Right lobe of liver (tissue), 6 donors: Measurements from ENCODE around the gene KPNA1. TPM values are rescaled to one million over a fixed set of nuclear protein-coding genes. Genes with fewer than 3 reads are reported as not detected.

Experiments used
- ATAC-seq, 4 donors: fragments of 200-7000 bp; cut with Tn5 transposase; one replicate each; pipeline ENCODE4 v1.9.1; 2020; ENCODE audit warnings: mild to moderate bottlenecking in 4 of 4, moderate library complexity in 4 of 4
- DNase-seq, 3 donors: peaks; one replicate each; pipeline ENCODE4 v3.0.0-alpha.2; 2020
- H3K27ac ChIP-seq, 3 donors: fragments of 200-600 bp; one replicate each; pipeline ENCODE4 v1.8.0; 2022
- H3K27me3 ChIP-seq, 2 donors: fragments of 200-600 bp; one replicate each; pipeline ENCODE4 v1.8.0; 2022
- H3K36me3 ChIP-seq, 4 donors: fragments of 200-600 bp; sonication (generic) in 1 of 4; one replicate each; pipeline versions ENCODE4 v1.5.1 to v1.8.0; 2017 to 2022; ENCODE audit warnings: control low read depth in 1 of 4
- H3K4me1 ChIP-seq, 4 donors: fragments of 200-600 bp; sonication (generic) in 1 of 4; one replicate each; pipeline versions ENCODE4 v1.5.1 to v1.8.0; 2017 to 2022; ENCODE audit warnings: control low read depth in 1 of 4
- H3K4me3 ChIP-seq, 3 donors: fragments of 200-600 bp; one replicate each; pipeline ENCODE4 v1.8.0; 2022
- H3K9me3 ChIP-seq, 4 donors: fragments of 200-600 bp; sonication (generic) in 1 of 4; one replicate each; pipeline versions ENCODE4 v1.5.1 to v1.8.0; 2017 to 2022; ENCODE audit warnings: control low read depth in 1 of 4
- POLR2A ChIP-seq: fragments of 450-650 bp; IDR thresholded peaks from one replicate; pipeline ENCODE4 v1.6.1; 2017; ENCODE audit warnings: antibody characterized with exemption, mild to moderate bottlenecking
- WGBS: methylation state at CpG from one replicate; pipeline ENCODE4 v1.1.6; 2018; ENCODE audit warnings: low coverage, low lambda C conversion rate; ENCODE audit not compliant: insufficient coverage; ENCODE audit errors: missing lambda C conversion rate; 5-methylcytosine and 5-hydroxymethylcytosine counted together
- intact Hi-C, 2 donors: fragments of 100-400 bp; cut with DNase I; formaldehyde crosslinking; loops; one replicate each; pipeline versions ENCODE4 v1.11.2 to v1.14.1; 2022
- total RNA-seq, 6 experiments: library from RNA; depleted of rRNA in 2 of 6; stranded (reverse); fragments of >200 nt in 2 of 6; fragmentation: NEBNext Ultra II Directional in 3 of 6; extraction: Animal tissue kit (Norgen Biotek cat#: 25700) in 3 of 6; gene quantifications; one replicate each; pipeline versions ENCODE4 v1.1.0 to v1.2.4, GENCODE V29; 2016 to 2023
- TF ChIP-seq, protein P1 (sequence below), 4 donors: fragments of 200-600 bp in 3 of 4; fragments of 450-650 bp in 1 of 4; IDR thresholded peaks; one replicate each; pipeline versions ENCODE4 v1.5.1 to v1.8.0; 2016 to 2022; ENCODE audit warnings: antibody characterized with exemption in 4 of 4, mild to moderate bottlenecking in 2 of 4
- donor health status: DM: no; HTN: yes; CAD: no.
- donor health status: DM: no; HTN: no; CAD: no.
- donor health status: DM: no; HTN: no; CAD: no.
- donor health status: DM: no; HTN: yes; CAD: no.
- donor health status: DM: no; HTN: yes; CAD: no.

KPNA1 gene
- total RNA-seq, 6 experiments from 2014 or later, result 33.7 to 61.3 (median 51.2) TPM

DNA sequence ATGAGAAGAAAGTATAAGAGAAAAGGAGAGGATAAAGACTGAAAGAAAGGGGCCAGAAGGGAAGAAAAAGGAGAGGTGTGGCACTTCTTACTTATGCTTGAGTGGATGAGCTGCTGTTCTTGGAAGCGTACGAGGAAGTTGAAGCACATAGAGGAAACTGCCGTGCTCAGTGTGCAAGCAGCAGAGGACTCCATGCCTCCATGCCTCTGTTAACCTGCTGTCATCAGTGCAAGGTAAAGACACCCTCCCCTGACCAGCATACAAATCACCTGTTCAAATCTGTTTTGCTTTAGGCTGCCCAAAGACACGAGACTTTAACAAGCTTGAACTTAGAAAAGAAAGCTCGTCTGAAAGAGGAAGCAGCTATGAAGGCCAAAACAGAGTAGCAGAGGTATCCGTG lies 105.3 kb downstream of the KPNA1 start:
- H3K4me3 ChIP-seq, result no peak overlapping the region
- H3K4me1 ChIP-seq, result peaks cover 0 to 9% (median under 1%) of the 10 kb centered on the region in 4 donors
- no peak overlapping the region for H3K27ac ChIP-seq
- WGBS, result 72% methylated on average over 5 of the region's 6 CpGs
- DNase-seq, result no peak
- H3K36me3 ChIP-seq, result peaks cover 0 to 33% (median 2%) of the 10 kb centered on the region in 4 donors
- intact Hi-C loops, result no loop called here
- TF ChIP-seq POLR2A, result no peak
- TF ChIP-seq, protein P1, sequence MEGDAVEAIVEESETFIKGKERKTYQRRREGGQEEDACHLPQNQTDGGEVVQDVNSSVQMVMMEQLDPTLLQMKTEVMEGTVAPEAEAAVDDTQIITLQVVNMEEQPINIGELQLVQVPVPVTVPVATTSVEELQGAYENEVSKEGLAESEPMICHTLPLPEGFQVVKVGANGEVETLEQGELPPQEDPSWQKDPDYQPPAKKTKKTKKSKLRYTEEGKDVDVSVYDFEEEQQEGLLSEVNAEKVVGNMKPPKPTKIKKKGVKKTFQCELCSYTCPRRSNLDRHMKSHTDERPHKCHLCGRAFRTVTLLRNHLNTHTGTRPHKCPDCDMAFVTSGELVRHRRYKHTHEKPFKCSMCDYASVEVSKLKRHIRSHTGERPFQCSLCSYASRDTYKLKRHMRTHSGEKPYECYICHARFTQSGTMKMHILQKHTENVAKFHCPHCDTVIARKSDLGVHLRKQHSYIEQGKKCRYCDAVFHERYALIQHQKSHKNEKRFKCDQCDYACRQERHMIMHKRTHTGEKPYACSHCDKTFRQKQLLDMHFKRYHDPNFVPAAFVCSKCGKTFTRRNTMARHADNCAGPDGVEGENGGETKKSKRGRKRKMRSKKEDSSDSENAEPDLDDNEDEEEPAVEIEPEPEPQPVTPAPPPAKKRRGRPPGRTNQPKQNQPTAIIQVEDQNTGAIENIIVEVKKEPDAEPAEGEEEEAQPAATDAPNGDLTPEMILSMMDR (IDR thresholded peaks at IDR 0.05), result no peak
- no peaks in the 10 kb centered on the region for H3K27me3 ChIP-seq
- ATAC-seq, result peak in 3 of 4 donors; percentile 17 to 62 (median 18)
- no peaks in the 10 kb centered on the region for H3K9me3 ChIP-seq

DNA sequence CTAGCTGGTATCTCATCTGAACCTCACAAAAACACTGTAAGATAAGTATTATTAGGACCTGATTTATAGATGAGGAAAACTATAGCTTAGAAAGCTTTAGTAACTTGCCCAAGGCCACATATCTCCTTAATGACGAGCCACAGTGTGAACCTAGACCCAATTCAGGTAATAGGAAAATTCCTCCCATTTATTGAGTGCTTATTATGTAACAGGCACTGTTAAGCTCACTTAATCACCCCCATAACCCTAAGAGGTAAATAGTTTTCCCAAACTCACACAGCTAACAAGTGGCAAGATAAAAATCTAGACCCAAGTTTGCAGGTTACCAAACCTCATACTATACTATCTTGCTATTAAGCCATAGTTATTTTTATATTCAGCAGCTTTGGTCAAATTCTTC lies 106.8 kb downstream of the KPNA1 start:
- no peaks in the 10 kb centered on the region for H3K9me3 ChIP-seq
- intact Hi-C loops, result no loop called here
- H3K36me3 ChIP-seq, result peaks cover 0 to 42% (median 5%) of the 10 kb centered on the region in 4 donors
- WGBS, result 88% methylated on average over 1 of the region's 1 CpG
- DNase-seq (no peak), ATAC-seq (no peak)
- no peaks in the 10 kb centered on the region for H3K27me3 ChIP-seq
- no peak overlapping the region for H3K4me3 ChIP-seq
- no peak for TF ChIP-seq POLR2A
- TF ChIP-seq, protein P1 (IDR thresholded peaks at IDR 0.05), result no peak
- peaks cover 0 to 4% (median 0%) of the 10 kb centered on the region in 4 donors for H3K4me1 ChIP-seq
- H3K27ac ChIP-seq, result no peak overlapping the region

DNA sequence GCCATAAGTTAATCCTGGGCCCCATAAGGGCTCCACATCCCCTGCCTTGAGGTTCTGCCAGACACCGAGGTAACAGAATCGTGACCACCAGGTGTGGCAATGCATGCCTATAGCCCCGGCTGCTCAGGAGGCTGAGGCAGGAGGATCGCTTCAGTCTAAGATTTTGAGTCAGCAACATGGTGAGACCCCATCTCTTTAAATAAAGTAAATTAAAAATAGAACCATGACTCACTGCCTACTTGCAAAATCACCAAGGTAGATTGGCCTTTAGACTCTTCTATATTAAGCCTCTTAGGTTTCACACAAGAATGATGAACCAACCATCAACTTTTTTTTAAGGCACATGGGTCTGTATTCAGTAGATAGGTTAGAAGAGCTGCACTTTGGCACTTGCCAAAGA lies 108.5 kb downstream of the KPNA1 start:
- ATAC-seq, result peak in 3 of 4 donors; percentile 50 to 83 (median 66)
- Histone ChIP-seq H3K27me3 (no peaks in the 10 kb centered on the region), H3K27ac (no peak overlapping the region)

DNA sequence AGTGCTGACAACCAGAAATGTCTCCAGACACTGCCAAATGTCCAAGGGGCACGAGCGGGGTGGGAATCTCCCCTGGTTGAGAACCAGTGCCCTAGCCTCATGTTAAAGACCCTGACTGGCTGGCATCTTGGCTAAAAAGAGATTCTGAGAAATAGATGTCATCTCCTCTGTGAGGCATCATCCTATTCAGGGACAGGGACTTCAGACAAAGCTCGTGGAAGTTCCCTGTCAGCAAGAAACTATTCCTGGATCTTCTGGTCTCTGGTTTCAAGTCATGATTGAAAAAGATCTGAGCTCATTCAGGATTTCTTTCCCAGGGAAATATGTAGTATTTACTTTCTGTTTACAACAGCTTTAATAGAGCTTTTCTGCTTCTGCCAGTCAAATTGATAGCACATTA lies 109.7 kb downstream of the KPNA1 start:
- TF ChIP-seq POLR2A, result no peak
- TF ChIP-seq, protein P1 (IDR thresholded peaks at IDR 0.05), result no peak

More for the DNA sequence above, 108.5 kb downstream of the KPNA1 start:
- H3K4me3 ChIP-seq, result no peak overlapping the region
- peaks cover 0 to 4% (median 0%) of the 10 kb centered on the region in 4 donors for H3K4me1 ChIP-seq
- no peak for DNase-seq
- intact Hi-C loops, result no loop called here
- peaks cover 0 to 45% (median 6%) of the 10 kb centered on the region in 4 donors for H3K36me3 ChIP-seq
- WGBS, result 83% methylated on average over 3 of the region's 4 CpGs
- no peak for TF ChIP-seq POLR2A
- TF ChIP-seq, protein P1 (IDR thresholded peaks at IDR 0.05), result no peak
- no peaks in the 10 kb centered on the region for H3K9me3 ChIP-seq

More for the DNA sequence above, 109.7 kb downstream of the KPNA1 start:
- Histone ChIP-seq H3K4me1 (peaks cover 0 to 4% (median 0%) of the 10 kb centered on the region in 4 donors), H3K9me3 (no peaks in the 10 kb centered on the region), H3K27ac (no peak overlapping the region), H3K36me3 (peaks cover 0 to 38% (median 3%) of the 10 kb centered on the region in 4 donors), H3K4me3 (no peak overlapping the region), H3K27me3 (no peaks in the 10 kb centered on the region)
- ATAC-seq (peak in 1 of 4 donors; percentile 8), DNase-seq (no peak)
- 67% methylated on average over 1 of the region's 3 CpGs for WGBS
- intact Hi-C loops, result no loop called here
